DND-41 (cell line): ENCODE measurements around the gene REN.
A peak's percentile ranks its signal among the peaks of the same experiment; 100 is the strongest.

Experiments used
- ATAC-seq: fragments of 200-7000 bp; cut with Tn5 transposase; 3 replicates; pipeline ENCODE4 v1.9.1; 2021; ENCODE audit warnings: low read depth; ENCODE audit not compliant: insufficient read depth
- DNase-seq: peaks from one replicate; pipeline ENCODE4 v3.0.0-alpha.2; 2020
- H2AFZ ChIP-seq: 2 replicates; pipeline ENCODE4 v1.6.0; 2012; ENCODE audit warnings: low read depth, low read length
- H3K27ac ChIP-seq: 2 replicates; pipeline ENCODE4 v1.5.1; 2012; ENCODE audit warnings: low read length, inconsistent platforms
- H3K27me3 ChIP-seq: fragments of 200-600 bp; sonication (generic); 2 replicates; pipeline ENCODE4 v1.6.0; 2012; ENCODE audit warnings: low read length, mild to moderate bottlenecking, inconsistent platforms; ENCODE audit not compliant: insufficient read depth, poor library complexity
- H3K36me3 ChIP-seq: 2 replicates; pipeline ENCODE4 v1.5.1; 2012; ENCODE audit warnings: low read length, inconsistent platforms; ENCODE audit not compliant: insufficient read depth
- H3K4me1 ChIP-seq: 2 replicates; pipeline ENCODE4 v1.5.1; 2012; ENCODE audit warnings: mild to moderate bottlenecking, low read length; ENCODE audit not compliant: insufficient read depth
- H3K4me2 ChIP-seq: 2 replicates; pipeline ENCODE4 v1.6.0; 2012; ENCODE audit warnings: mild to moderate bottlenecking, moderate library complexity, low read length, inconsistent platforms; ENCODE audit not compliant: insufficient read depth
- H3K4me3 ChIP-seq, 2 experiments: fragments of 200-600 bp in 1 of 2; shearing (Covaris generic) in 1 of 2; 2 replicates each; pipeline ENCODE4 v1.5.1; 2012 to 2016; ENCODE audit warnings: inconsistent platforms in 2 of 2, low read length in 2 of 2, mild to moderate bottlenecking in 2 of 2, low read depth in 1 of 2, moderate library complexity in 1 of 2
- H3K79me2 ChIP-seq: 2 replicates; pipeline ENCODE4 v1.6.0; 2012; ENCODE audit warnings: low read length, inconsistent platforms; ENCODE audit not compliant: insufficient read depth
- H3K9ac ChIP-seq: 2 replicates; pipeline ENCODE4 v1.6.0; 2012; ENCODE audit warnings: low read depth, mild to moderate bottlenecking, inconsistent platforms, low read length, moderate library complexity
- H3K9me3 ChIP-seq: 2 replicates; pipeline ENCODE4 v1.5.1; 2012; ENCODE audit warnings: low read length, moderate library complexity, mild to moderate bottlenecking, inconsistent platforms; ENCODE audit not compliant: insufficient read depth, severe bottlenecking
- H4K20me1 ChIP-seq: 2 replicates; pipeline ENCODE4 v1.6.0; 2012; ENCODE audit warnings: low read length; ENCODE audit not compliant: insufficient read depth
- CTCF ChIP-seq: IDR thresholded peaks from 2 replicates; pipeline ENCODE4 v1.5.1; 2012; ENCODE audit warnings: borderline replicate concordance, low read length, moderate library complexity, mild to moderate bottlenecking; ENCODE audit not compliant: poor library complexity, severe bottlenecking; ENCODE audit errors: extremely low read depth
- EZH2 ChIP-seq: IDR thresholded peaks from 3 replicates; pipeline ENCODE4 v1.6.1; 2012; ENCODE audit warnings: borderline replicate concordance, low read depth, mild to moderate bottlenecking, moderate library complexity, low read length, inconsistent platforms; ENCODE audit not compliant: severe bottlenecking

Gene REN

DNA sequence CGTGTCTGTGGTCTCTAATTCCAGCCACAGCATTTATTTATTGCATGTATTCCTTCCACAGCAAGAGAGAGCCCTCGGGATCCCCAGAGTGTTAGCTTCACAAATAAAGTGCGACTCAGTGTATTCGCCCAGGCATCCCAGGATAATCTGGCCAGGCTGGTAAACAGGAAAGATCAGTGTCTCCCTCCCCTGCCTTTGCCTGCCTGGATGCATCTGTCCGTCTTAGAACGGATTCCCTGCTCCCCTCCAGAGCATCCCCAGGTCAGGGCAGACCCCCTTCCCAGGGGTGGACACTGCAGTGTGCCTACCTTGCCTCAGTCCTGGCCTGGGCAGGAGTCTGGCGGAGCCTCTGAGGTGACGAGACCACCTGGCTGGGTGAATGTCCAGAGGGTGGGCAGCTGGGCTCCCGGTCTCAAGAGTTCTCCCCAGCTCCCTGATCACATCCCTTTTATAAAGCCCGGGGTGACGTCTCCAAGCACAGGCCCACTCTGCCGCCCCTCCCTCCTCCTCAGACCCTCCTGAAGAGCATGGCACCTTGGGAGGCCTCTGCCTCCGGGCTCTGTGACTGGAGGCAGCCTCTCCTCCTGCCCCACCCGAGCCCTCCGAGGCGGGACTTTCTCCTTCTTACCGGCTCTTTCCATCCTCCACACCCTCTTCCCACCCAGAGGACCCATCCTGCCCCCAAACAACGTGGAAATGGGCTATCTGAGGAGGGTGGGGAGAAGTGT, 30.1 kb upstream of the REN start, which contains the start of gene KISS1:
Gene KISS1 (minus strand): TSS at position 424 of the 728 bp plus-strand sequence. CDS start 3,615 bp downstream, outside the sequence.
- no peaks in the 10 kb centered on the region for H3K36me3 ChIP-seq
- H3K4me3 ChIP-seq: no peak within 1 kb of the TSS
- H2AFZ ChIP-seq: no peak within 1 kb of the TSS
- H3K9ac ChIP-seq: no peak within 1 kb of the TSS
- peaks cover 14% of the 10 kb centered on the region for H3K27me3 ChIP-seq
- H3K79me2 ChIP-seq: no peaks in the 10 kb centered on the region
- H3K4me2 ChIP-seq: no peak within 1 kb of the TSS
- H4K20me1 ChIP-seq: no peaks in the 10 kb centered on the region; the same call in 1 of the 2 replicates
- TF ChIP-seq EZH2 (no peak), CTCF (no peak)
- H3K27ac ChIP-seq: no peak within 1 kb of the TSS
- H3K9me3 ChIP-seq: no peaks in the 10 kb centered on the region
- H3K4me1 ChIP-seq: peaks cover 3% of the 10 kb centered on the region
- ATAC-seq: no peak
- DNase-seq: no peak

DNA sequence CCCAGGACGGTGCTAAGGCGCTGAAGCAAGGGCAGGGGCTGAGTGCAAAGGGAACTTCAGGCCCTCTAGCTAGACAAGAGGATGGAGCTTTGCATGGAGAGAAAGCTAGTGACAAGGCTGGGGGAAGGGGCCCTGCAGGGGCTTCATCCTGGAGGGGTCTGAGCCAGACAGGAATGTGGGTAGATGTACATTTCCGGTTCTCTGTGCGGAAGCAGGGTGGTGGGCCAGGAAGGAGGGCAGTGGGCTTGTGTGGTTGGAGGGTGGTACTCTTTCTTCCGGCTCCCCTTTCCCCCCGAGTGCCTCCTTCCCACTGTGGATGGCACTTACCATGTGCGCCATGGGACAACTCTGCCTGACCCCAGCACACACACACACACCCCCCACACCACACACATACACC, 28.6 kb upstream of the REN start:
- no peaks in the 10 kb centered on the region; the same call in 1 of the 2 replicates for H4K20me1 ChIP-seq
- no peak overlapping the region for H3K27ac ChIP-seq
- H3K4me3 ChIP-seq: no peak overlapping the region
- peaks cover 25% of the 10 kb centered on the region for H3K27me3 ChIP-seq
- TF ChIP-seq CTCF: no peak
- TF ChIP-seq EZH2: no peak
- ATAC-seq: peak; percentile 40; the same call in 1 of the 3 replicates
- no peaks in the 10 kb centered on the region for H3K79me2 ChIP-seq
- H3K4me2 ChIP-seq: no peak overlapping the region
- DNase-seq: peak; percentile 9
- H3K4me1 ChIP-seq: peaks cover 3% of the 10 kb centered on the region
- H3K36me3 ChIP-seq: no peaks in the 10 kb centered on the region
- no peaks in the 10 kb centered on the region for H3K9me3 ChIP-seq
- H2AFZ ChIP-seq: no peak overlapping the region
- H3K9ac ChIP-seq: no peak overlapping the region

DNA sequence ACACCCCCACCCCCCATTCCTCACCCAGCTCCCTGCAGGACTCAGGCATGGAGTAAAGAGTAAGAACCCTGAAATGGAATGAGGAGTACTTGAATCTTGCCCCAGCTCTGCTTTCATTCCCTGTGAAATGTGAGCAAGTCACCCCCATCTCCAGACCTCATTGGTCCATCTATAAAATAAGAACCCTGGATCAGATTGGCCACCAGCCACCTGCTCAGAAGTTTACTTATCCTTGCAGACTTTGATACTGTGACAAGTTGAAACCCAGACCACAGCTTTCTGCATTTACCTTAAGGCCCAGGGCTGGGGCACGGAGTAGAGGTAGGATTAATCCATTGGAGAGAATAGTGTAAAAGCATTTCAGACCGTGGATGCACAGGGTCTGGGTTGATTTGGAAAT, 27.9 kb upstream of the REN start:
- Histone ChIP-seq H3K9me3 (no peaks in the 10 kb centered on the region), H3K27ac (no peak overlapping the region), H3K4me3 (no peak overlapping the region), H3K27me3 (peaks cover 31% of the 10 kb centered on the region), H4K20me1 (no peaks in the 10 kb centered on the region; the same call in 1 of the 2 replicates), H3K9ac (no peak overlapping the region), H3K79me2 (no peaks in the 10 kb centered on the region), H3K4me2 (no peak overlapping the region), H2AFZ (no peak overlapping the region), H3K36me3 (no peaks in the 10 kb centered on the region), H3K4me1 (peaks cover 3% of the 10 kb centered on the region)
- no peak for DNase-seq
- TF ChIP-seq CTCF (no peak), EZH2 (no peak)
- ATAC-seq: no peak
